Bronchus fibroblast of lung (primary cell): ENCODE results near the gene KRT8. TPM values are rescaled to one million over a fixed set of nuclear protein-coding genes. Genes with fewer than 3 reads are reported as not detected.

Source experiments
- total RNA-seq: library from RNA; depleted of rRNA; stranded (reverse); fragments of >200 nt; gene quantifications from 2 replicates; pipeline ENCODE4 v1.2.3, GENCODE V29; 2015

KRT8 gene
- total RNA-seq = 27.1 TPM in 2 replicates

DNA sequence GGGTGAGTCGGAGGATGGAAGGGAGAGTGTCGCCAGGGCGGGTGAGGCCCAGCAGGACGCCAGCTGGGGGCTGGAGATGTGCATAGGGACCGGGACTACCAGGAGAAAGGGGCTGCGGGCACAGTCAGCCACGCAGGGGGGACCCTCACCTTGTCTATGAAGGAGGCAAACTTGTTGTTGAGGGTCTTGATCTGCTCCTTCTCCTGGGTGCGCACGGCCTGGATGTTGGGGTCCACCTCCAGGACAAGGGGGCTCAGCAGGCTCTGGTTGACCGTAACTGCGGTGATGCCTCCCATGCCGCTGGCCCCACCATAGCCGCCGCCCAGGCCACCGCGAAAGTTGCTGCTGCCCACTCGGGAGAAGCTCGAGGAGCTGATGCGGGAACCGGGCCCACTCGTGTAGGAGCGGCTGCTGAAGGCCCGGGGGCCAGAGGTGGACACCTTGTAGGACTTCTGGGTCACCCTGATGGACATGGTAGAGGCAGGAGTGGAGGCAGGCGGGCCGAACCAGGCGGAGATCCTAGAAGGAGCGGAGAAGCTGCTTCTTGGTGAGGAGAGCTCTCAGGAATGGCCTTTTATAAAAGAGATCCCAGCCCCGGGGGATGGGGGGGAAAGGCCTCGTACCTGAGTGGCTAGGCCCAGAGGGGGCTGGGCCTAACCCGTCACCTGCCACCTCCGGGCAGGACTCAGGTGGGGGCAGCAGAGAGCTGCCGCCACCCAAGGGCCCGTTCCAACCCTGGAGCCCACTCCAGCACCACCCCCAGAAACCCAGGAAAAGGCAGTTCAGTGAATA is at the start of gene KRT8:
TSS of gene KRT8 (minus strand) at position 568 of the 792 bp plus-strand sequence. CDS start at position 473, 95 bp downstream.

DNA sequence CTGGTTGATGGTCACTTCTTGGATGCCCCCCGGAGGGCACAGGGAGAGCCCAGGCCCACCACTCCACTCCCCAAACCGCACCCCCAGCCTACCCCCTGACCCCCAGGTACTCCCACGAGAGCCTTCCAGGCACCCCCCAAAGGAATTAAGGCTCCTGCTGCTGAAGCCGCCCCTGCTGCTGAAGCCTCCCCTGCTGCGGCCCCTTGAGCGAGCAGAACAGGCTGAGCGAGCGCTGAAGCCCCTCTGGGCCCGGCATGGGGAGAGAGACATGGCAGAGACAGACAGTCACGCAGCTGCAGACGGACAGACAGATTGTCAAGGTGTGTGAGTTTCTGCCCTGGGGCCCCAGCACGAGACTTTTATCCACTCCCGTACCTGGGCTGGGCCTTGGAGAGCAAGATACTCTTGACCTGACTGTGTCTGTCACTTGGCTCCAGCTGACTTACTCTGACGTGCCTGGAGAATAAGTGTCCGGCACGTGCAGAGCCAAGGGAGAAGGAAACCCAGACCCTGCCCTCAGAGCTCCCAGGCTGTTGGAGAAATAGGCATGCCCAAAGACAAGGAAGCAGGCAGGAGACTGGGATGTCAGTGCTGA is 56.1 kb downstream of the KRT8 start, which contains the start of gene KRT78:
TSS of gene KRT78 (minus strand) at position 334 of the 595 bp plus-strand sequence. CDS start at position 270, 64 bp downstream.

Other genes starting within 250 kb of the KRT8 start
- gene KRT1, start 224.7 kb downstream of the KRT8 start, total RNA-seq = not detected in 2 replicates
- gene KRT77, start 201.6 kb downstream of the KRT8 start, total RNA-seq = not detected in 2 replicates
- not detected in 2 replicates for gene KRT76, start 127.7 kb downstream of the KRT8 start, total RNA-seq
- not detected in 2 replicates for gene KRT3, start 109.0 kb downstream of the KRT8 start, total RNA-seq
- gene KRT4, start 91.0 kb downstream of the KRT8 start, total RNA-seq = not detected in 2 replicates
- gene KRT79, start 70.8 kb downstream of the KRT8 start, total RNA-seq = not detected in 2 replicates
- not detected in 2 replicates for gene KRT78, start 56.1 kb downstream of the KRT8 start, total RNA-seq
- gene KRT18, start 44.0 kb upstream of the KRT8 start, total RNA-seq = 135 and 154 TPM in 2 replicates
- gene EIF4B, start 101.4 kb upstream of the KRT8 start, total RNA-seq = 380 and 439 TPM in 2 replicates
- gene TNS2, start 145.0 kb upstream of the KRT8 start, total RNA-seq = 68.3 and 74.5 TPM in 2 replicates
- gene SPRYD3, start 174.3 kb upstream of the KRT8 start, total RNA-seq = 24.7 and 27.1 TPM in 2 replicates
- 632 and 635 TPM in 2 replicates for gene IGFBP6, start 192.6 kb upstream of the KRT8 start, total RNA-seq
- under 0.01 TPM in 1 of 2 replicates, not detected in the other for gene SOAT2, start 198.4 kb upstream of the KRT8 start, total RNA-seq